ENCODE measurements around the gene MYO5A.

- TF ChIP-seq, protein P1, sequence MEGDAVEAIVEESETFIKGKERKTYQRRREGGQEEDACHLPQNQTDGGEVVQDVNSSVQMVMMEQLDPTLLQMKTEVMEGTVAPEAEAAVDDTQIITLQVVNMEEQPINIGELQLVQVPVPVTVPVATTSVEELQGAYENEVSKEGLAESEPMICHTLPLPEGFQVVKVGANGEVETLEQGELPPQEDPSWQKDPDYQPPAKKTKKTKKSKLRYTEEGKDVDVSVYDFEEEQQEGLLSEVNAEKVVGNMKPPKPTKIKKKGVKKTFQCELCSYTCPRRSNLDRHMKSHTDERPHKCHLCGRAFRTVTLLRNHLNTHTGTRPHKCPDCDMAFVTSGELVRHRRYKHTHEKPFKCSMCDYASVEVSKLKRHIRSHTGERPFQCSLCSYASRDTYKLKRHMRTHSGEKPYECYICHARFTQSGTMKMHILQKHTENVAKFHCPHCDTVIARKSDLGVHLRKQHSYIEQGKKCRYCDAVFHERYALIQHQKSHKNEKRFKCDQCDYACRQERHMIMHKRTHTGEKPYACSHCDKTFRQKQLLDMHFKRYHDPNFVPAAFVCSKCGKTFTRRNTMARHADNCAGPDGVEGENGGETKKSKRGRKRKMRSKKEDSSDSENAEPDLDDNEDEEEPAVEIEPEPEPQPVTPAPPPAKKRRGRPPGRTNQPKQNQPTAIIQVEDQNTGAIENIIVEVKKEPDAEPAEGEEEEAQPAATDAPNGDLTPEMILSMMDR (optimal IDR thresholded peaks at IDR 0.05 in 1 of 3, IDR thresholded peaks at IDR 0.05 in 1 of 3, conservative IDR thresholded peaks at IDR 0.05 in 1 of 3; ENCODE audit: extremely low read depth in 1 of 3, insufficient read depth in 2 of 3, low read length in 3 of 3), result no peak
- TF ChIP-seq EZH2 (IDR thresholded peaks at IDR 0.05; ENCODE audit: low read length), result no peak
Observed at GRCh38 chr15:52437646-52438045, 91.0 kb downstream of the MYO5A start.
